ENCODE results near the gene WBP1L.
A peak's percentile ranks its signal among the peaks of the same experiment; 100 is the strongest.

WBP1L gene

DNA sequence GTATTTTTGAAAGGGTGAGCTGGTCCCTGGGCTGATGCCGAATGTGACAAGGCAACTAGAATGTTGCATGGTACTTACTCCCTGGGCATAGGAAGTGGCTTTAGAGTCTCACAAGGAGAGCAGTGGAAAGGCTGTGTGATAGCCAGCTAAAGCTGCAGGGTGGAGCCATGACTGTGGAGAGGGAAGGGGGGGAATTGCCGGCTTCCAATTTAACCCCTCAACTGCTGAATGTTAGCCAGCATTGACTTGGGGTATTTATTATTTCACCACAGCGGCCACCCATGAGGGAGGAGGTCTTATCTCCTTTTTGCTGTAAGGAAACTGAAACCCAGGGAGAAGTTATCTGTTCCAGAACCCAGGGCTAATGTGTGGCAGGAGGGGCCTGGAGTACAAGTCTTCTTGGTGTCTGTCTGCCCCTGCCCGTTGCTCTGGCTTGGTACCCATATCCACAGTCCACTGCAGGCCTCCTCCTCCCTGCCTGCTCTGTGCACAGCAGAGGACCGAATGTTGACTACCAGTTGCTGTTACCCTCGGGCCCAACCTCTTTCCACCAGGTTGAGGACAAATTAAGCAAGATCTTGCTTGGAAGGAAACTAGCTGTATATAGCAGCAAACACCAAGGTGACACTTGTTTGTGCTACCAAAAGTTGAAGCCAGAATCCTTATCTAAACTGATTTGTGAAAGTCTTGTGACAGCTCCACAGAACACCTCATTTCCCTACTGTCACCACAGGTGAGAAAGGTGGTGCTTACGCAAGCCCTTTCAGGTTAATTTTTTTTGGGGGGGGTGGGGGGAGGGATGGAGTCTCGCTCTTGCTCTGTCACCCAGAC lies 37.6 kb downstream of the WBP1L start:
- DNase-seq, result no peak

DNA sequence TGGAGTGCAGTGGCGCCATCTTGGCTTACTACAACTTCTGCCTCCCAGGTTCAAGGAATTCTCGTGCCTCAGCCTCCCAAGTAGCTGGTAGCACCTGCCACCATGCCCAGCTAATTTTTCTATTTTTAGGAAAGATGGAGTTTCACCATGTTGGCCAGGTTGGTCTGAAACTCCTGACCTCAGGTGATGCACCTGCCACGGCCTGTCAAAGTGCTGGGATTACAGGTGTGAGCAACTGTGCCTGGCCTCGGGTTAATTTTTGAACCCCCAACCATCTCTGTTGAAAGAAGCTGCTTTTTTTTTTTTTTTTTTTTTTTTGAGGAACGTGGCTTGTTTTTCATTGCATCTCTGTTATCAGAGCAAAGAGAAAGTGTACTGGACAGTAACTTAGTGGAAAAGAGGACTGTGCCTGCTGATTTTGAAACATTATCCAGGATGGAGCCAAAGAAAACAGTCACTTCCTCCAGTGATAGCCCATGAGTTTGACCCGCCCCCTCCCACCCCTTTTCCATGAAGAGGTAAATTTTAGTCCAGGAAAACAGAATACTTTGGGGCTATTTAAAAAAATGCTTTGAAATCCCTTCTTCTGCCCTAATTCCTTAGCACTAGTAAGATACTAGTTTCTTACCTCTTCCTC lies 38.3 kb downstream of the WBP1L start:
- DNase-seq, result peak; percentile 28

DNA sequence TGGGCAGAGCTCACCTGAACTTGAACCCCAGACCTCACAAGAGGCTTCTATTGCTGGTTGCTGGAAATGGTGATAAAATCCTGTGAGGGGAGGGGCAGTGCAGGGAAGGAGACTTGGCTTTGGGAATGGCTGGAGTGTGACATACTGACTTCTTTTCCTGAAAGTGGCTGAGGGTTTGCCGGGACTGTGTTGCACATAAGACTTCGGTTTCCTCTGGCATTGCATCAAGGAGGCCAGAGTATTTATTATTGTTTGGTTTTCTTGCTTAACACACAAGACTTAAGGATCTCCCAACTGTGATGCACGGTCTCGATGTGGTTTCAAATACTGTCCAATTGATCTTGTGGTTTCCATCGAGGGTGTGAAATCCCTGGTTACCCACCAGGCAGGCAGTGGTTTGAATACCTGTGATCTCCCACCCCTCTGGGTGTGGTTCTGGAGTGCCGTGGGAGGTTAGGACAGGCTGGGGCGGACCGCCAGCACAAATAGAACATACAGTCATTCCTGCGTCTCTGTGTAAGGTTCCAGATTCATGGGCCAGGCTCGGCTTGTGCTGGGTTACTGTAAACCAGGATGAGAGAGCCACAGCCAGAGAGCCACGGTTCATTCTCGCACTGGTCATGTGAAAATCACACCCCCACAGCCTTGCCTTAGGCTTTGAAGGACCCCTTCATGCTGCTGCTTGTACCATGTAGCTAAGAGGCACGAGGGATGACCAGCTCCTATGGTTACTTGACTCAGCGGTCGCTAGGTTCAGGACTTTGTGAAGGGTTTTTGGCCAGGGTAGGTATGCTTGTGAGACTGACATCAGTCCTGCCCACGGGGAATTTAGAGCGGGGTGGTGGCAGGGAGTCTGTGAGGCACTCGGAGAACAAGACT lies 39.2 kb downstream of the WBP1L start:
- DNase-seq, result peak; percentile 46

DNA sequence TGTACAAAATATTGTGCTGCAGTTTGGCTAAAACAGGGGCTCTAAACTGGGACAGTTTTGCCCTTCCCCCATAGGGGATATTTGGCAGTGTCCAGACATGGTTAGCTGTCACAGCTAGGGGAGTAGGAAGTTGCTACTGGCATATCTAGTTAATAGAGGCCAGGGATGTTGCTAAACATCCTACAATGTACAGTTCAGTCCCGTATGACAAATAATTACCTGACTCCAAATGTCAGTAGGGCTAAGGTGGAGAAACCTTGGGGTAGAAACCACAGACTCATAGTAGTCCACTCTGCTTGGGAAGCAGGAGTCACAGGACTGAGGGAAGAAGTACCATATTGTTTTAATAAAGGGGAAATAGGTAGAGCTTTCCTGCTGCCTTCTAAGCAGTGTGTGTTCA lies 39.8 kb downstream of the WBP1L start:
- DNase-seq, result no peak

DNA sequence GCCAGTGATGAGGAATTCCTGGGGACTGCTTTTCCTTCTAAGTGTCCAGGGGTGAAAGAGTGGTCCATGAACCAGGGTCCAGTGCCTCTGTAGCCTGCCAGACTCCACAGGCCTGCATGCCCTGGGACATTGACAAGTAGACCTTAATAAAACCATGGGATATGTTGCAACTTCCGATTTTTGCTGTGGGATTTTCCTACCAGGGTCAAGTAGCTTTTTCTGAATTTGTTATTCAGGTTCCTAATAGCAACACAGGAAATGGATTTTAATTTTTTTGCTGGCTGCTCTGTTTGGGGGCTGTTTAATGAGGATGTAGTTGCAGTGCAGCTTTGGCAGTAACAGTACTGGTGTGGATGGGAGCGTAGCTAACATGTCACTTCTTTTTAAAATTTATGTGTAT lies 42.1 kb downstream of the WBP1L start:
- DNase-seq, result no peak

DNA sequence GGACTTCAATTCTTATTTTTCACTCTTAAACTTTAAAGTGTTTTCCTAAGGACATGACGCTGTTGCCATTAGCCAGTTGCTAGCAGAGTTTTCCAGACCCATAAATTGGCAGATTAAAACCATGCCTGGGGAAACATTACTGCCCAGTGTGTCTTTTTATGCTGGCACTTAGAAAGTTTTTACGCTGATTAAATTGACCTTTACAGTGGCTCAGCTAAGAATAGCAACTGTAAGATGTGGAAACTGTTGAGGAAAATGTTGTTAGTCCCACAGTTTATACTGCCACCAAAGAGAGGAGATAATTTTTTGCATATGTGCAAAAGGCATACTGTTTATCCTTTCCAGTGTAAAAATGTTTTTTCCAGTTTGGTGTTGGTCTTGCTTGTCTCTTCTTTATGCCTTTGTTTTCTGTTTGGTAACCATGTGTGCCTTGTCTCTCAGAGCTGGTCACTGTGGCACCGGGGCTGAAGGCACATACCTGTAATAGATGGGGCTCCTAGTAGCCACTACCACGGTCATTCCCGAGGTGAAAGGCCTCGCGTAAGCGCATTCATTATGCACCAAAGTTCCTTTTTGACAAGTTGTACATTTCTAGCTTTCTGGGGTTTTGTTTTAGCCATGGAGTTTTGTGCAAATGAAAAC lies 48.1 kb downstream of the WBP1L start:
- no peak for DNase-seq

DNA sequence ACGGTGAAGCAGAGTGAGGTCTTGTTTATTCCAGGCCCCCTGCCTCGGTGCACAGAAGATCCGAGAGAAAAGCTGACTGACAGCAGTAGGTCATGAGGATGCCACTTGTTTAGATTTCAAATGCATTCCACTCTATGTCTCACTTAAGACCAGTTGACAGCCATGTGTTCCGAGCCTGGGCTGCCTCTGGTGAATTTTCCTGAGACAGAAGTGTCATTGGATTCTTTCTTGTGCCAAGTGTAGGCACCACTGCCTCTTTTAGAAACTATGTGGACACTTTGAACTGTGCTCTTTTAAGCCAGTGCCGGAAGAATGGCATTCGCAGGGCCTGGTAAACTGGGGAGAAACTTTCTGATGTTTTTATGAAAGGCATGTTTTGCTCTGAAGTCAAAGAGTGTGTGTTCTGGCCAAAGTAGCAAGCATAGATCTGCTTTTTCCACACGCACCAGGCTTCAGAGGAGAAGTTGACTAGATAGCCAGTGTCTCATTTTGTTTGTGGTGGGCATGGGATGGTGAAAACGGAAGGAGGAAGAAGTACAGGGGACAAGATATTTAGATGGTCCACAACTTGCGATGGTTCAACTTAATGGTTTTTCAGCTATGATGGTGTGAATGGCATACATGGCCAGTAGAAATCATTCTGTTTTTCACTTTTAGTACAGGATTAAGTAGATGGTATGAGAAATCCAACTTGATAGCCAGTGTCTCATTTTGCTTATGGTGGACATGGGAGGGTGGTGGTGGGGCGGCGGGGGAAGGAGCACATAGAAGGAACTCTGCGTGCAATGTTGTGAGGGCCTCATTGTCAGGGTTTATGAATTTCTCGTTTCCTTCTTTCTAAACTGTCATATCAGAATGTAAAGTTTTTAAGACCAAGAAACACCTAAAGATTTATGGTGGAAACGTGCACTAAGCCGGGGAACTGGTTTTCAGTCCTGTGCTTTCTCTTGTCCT lies 52.0 kb downstream of the WBP1L start:
- DNase-seq, result no peak

DNA sequence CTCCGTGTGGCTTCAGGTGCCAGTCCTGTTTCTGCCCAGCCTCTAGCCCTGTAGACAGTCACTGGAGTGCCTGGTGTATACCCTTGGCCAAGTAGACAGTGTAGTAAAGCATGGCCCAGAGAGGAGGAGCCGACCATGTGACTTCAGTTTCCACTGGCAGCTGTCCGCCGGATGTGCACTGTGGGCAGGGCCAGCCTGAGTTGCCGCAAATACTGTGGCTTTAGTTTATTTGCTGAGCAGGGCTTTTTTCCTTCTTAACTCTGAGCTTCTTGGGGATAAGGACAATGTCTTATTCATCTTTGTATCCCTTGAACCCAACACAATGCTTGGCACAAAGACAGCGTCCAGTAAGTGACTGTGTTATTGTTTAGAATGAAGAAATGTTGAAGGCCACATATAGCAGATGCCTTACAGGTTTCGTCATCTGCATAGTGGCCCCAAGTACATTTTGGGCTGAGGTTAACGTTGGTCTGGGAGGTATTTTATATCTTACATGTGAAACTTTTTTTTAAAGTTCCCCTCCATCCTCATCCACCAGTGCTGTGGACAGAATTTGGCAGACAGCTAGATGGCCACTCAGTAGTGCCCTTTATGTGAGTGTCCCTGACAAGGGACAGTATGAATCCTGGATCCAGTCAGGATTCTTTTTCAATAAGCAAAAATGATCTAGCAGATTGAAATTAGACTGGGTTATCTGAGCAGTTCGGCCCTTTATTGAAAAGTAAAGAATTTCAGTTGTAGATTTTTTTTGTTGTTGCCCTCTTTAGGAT lies 52.8 kb downstream of the WBP1L start:
- no peak for DNase-seq

DNA sequence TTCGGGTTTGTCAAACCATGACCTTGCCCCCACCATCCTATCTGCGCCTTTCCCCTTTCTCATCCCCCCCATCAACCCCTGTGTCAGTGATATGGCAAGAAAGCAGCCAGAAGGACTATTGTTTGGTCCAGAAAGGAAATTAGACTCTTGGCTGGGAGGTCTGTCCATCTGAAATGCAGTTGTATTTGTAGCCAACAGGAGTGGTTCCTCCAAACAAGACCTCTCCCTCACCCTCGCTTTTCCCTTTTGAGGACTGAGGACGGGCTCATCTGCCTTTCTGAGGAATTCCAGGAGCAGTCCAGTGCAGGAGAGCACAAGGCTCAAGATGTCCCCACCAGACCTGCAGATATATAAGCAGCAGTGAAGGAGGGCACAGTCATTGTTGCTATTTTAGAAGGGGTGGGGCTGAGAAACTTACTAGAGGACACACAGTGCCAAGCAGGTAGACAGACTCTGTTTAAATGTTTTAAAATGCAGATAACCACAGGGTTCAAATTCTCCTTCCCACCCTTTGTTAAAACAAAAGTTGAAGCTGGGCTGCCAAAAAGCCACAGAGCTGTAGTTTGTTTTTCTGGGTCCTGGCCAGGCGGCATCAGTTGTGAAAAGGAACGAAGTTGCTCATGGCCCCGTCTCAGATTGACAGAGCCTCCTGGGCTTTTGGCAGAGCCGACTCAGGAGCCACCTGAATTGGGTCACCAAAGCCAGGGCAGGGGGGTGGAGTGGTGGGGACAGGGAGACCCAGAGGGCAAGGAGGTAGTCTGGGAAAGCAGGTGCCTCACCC lies 56.1 kb downstream of the WBP1L start:
- DNase-seq, result no peak

DNA sequence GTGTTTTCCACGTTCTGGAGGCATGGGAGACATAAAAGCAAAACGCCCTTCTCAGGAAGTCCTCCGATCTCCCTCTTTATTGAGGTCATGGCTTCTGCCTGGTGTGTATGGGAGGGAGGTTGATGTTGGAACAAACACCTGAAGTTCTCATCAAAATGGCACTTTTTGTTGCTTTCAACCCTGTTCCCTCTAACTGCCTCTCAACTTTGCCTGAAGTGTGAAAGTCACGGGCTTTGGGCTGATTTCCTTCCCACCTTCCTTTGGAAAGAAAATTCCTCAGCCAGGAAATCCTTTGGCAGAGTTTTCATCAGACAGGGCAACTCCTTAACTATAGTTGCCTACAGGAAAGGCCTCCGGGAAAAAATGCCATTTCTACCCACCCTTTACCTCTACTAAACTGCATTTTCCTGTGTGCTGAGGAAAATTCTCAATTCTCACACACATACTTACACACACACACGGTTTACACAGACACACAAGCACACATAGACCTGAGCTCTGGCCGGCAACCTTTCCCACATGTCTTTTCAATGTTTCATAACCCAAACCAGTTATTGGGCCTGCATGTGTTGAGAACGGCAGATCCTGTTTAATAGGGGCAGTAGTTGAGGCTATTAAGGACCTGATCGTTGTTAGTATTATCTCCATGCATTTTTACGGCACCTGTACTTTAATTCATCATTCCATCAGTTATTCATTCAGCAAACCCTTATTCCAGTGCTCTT lies 57.0 kb downstream of the WBP1L start:
- no peak for DNase-seq

DNA sequence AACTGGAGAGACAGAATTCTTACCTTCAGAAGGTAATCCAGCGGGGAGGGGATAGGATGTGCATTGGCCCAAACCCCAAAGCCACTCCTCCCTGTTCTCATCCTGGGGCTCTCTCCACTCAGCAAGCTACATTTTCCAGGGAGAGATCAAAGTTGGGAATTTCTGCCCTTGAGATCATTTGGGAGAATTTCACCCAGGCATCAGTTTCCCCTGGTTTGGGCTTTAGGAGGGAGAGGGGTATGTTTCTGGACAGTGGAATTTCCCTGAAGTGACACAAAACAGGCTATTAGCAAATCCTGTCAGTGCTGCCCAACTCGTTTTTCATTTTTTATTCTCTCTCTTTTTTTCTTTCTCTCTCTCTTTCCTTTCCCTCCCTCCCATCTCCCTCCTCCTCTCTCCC lies 57.7 kb downstream of the WBP1L start:
- DNase-seq, result no peak

DNA sequence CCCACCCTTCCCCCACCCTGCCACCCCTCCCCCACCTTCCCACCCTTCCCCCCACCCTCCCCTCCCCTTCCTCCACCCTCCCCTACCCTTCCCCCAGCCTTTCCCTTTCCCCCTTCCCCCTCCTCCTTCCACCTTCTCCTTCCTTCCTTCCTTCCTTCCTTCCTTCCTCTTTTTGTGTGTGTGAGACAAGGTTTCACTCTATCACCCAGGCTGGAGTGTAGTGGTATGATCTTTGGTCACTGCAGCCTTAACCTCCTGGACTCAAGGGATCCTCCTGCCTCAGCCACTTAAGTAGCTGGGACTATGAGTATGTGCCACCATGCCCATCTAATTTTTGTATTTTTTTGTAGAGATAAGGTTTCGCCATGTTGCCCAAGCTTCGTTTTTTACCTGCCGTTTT lies 58.2 kb downstream of the WBP1L start:
- no peak for DNase-seq

DNA sequence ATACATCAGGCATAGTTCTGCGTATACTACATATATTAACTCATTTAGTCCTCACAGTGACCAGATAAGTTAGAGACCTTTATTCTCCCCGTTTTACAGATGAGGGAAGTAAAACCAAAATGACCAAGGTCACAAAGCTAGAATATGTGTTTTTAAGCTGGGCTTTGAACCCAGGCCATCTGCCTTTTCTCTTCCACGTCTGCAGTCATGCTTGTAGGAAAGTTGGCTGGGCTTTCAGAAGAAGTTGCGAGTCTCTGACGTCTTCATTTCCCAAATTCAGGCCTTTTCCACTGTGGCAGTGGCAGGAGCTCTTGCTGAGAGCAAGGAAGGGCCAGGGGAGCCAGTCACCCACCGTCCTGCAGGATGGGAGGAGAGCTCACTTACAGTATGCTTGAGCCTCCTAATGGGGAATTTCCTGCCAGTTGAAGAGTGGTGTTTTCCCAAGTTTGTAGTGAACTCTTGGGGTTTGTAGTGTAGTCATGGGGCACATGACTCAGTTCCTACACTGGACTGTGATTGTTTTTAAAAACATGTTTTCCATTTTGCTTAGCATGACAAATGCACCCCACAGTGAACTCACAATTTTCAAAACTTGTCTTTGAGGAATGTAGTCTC lies 59.3 kb downstream of the WBP1L start:
- DNase-seq, result peak; percentile 60

DNA sequence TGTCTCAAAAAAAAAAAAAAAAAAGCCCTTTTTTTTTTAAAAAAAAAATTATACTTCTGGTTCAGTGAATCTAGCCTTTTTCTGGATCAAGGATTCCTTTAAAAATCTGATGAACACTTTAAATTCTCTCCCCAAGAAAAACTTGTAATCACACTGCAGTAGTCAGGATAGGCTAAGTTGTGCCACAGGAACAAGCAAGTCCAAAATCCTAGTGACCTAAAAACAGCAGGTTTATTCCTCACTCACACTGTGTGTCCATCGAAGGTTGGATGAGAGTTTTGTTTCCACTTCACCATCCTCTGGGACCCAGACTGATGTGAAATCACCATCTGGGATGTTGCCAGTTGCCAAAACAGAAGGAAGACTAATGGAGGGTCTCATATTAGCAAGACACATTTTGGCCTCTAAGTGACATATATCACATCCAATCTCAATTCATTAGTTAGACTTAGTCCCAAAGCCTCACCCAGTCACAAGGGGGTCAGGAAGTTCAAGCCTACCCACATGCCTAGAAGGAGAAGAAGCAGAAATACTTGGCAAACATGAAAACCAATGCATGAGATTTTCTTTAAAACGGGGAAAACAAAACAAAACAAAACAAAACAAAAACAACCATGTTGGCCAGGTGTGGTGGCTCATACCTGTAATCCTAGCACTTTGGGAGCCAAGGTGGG lies 60.8 kb downstream of the WBP1L start:
- DNase-seq, result no peak

DNA sequence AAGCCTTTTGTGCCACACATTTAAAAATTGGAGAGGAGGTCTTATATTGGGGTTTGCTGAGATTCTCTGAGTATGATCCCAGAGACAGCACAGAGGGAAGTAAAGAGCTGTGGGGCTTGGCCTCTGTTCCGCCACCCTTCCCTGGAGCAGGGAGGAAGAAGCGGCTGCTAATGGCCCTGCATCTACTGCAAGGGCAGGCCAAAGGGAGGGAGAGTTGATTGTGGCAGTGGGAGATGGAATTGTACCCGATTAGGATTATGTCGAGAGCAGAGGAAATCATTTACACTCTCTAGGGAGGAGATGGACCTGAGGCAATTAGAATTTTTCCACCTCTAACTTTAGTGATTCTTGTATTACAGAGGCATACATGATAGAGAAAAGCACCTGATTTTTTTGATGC lies 64.6 kb downstream of the WBP1L start:
- DNase-seq, result no peak

DNA sequence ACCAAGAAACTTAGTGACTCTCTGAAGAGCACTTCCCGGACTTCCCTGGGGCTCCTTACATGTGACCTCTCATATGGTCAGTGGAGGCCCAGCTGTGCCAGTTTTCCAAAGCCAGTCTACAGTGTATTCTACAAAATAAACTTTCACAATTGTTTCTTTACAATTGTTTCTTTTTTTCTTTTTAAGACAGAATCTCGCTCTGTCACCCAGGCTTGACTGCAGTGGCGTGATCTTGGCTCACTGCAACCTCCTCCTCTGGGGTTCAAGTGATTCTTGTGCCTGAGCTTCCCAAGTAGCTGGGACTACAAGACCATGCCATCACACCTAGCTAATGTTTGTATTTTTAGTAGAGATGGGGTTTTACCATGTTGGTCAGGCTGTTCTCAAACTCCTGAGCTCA lies 67.6 kb downstream of the WBP1L start:
- no peak for DNase-seq

DNA sequence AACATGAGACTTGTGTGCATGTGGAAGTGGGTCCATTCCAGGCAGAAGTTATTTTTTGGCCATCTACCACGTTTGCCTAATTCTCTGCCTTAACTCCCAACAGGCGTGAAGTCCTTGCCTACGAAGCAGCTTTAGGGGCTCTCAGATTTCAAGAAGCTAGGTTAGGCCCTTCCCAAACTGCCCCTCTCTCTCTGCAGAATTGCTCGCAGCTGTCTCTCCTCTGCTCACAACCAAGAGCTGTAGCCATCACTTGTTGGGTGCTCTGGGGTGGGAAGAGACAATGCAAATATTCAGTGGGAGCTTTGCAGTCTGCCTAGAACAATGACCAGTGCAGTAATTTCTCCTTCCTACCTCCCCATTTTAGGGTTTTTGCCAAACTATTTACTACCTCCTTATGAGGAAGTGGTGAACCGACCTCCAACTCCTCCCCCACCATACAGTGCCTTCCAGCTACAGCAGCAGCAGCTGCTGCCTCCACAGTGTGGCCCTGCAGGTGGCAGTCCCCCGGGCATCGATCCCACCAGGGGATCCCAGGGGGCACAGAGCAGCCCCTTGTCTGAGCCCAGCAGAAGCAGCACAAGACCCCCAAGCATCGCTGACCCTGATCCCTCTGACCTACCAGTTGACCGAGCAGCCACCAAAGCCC lies 68.6 kb downstream of the WBP1L start:
- DNase-seq, result no peak

DNA sequence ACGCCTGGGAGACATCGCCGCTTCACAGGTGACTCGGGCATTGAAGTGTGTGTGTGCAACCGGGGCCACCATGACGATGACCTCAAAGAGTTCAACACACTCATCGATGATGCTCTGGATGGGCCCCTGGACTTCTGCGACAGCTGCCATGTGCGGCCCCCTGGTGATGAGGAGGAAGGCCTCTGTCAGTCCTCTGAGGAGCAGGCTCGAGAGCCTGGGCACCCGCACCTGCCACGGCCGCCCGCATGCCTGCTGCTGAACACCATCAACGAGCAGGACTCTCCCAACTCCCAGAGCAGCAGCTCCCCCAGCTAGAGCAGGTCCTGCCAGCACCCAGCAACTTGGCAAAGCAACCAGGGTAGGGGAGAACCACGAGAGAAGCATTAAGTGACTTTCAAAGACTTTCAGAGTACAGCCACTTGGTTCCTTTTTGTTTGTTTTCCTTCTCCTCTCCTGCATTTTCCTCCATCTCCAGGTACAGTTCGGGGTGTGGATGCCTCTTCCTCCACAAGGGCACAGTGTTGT lies 69.3 kb downstream of the WBP1L start:
- no peak for DNase-seq
